ENCODE results near the gene MACC1.

The MACC1 gene

GRCh38 chr7:20199015-20199737 lies 18.0 kb downstream of the MACC1 start:
- no peak overlapping the region for H3K4me3 ChIP-seq (ENCODE audit: low read depth, low read length)
- no peak for TF ChIP-seq CTCF (IDR thresholded peaks at IDR 0.05; ENCODE audit: low read depth, low read length, missing control alignments)
- peak; percentile 80 for DNase-seq (ENCODE audit: low read depth)

- DNase-seq (ENCODE audit: low read depth) = no peak
- TF ChIP-seq CTCF (IDR thresholded peaks at IDR 0.05; ENCODE audit: low read depth, low read length, missing control alignments) = no peak
- H3K4me3 ChIP-seq (ENCODE audit: low read depth, low read length) = no peak overlapping the region
Observed at GRCh38 chr7:20198260-20198659, 18.9 kb downstream of the MACC1 start.

- peak; percentile 43 for TF ChIP-seq CTCF (IDR thresholded peaks at IDR 0.05; ENCODE audit: low read depth, low read length, missing control alignments)
- DNase-seq (ENCODE audit: low read depth) = no peak
- H3K4me3 ChIP-seq (ENCODE audit: low read depth, low read length) = no peak overlapping the region
Observed at GRCh38 chr7:20197837-20198236, 19.3 kb downstream of the MACC1 start.

- no peak for DNase-seq (ENCODE audit: low read depth)
- H3K4me3 ChIP-seq (ENCODE audit: low read depth, low read length) = no peak overlapping the region
- TF ChIP-seq CTCF (IDR thresholded peaks at IDR 0.05; ENCODE audit: low read depth, low read length, missing control alignments) = no peak
Observed at GRCh38 chr7:20197125-20197748, 19.9 kb downstream of the MACC1 start.

- DNase-seq (ENCODE audit: low read depth) = no peak
- TF ChIP-seq CTCF (IDR thresholded peaks at IDR 0.05; ENCODE audit: low read depth, low read length, missing control alignments) = no peak
- no peak overlapping the region for H3K4me3 ChIP-seq (ENCODE audit: low read depth, low read length)
Observed at GRCh38 chr7:20194343-20194995, 22.7 kb downstream of the MACC1 start.

GRCh38 chr7:20193873-20194272 lies 23.3 kb downstream of the MACC1 start:
- no peak for DNase-seq (ENCODE audit: low read depth)
- H3K4me3 ChIP-seq (ENCODE audit: low read depth, low read length) = no peak overlapping the region
- no peak for TF ChIP-seq CTCF (IDR thresholded peaks at IDR 0.05; ENCODE audit: low read depth, low read length, missing control alignments)

Measured in GM12864 (cell line).